HCT116 (cell line): ENCODE data around the gene EVI5L. TPM values are rescaled to one million over a fixed set of nuclear protein-coding genes. Genes with fewer than 3 reads are reported as not detected.

Experiments used
- ATAC-seq: fragments of 200-7000 bp; cut with Tn5 transposase; 2 replicates; pipeline ENCODE4 v1.9.1; 2020; ENCODE audit warnings: mild to moderate bottlenecking, moderate library complexity
- BruUV-seq: library from RNA; stranded (reverse); fragments of 400-500 nt; replicated peaks from 2 replicates; lab custom pipeline; 2021; lab: Mats Ljungman, UMichigan
- CTCF ChIA-PET: fragments of 300-600 bp; sonication (Branson Sonifier 250); formaldehyde crosslinking; loops from one replicate; lab custom pipeline; 2021; ENCODE audit warnings: antibody characterized with exemption; lab: Charles Lee
- POLR2A ChIA-PET: fragments of 300-600, 350-600 bp; sonication (Branson Sonifier 250); formaldehyde crosslinking; loops from one replicate; lab custom pipeline; 2021; ENCODE audit warnings: antibody characterized with exemption; lab: Charles Lee
- RAD21 ChIA-PET, 2 experiments: fragments of 300-600 bp; sonication (Branson Sonifier 250); formaldehyde crosslinking; loops; one replicate each; lab custom pipeline; 2023; ENCODE audit warnings: low total read pairs in 2 of 2; ENCODE audit not compliant: uncharacterized antibody in 2 of 2, unreplicated experiment in 2 of 2, low non-redundant PET in 1 of 2; lab: Charles Lee
- DNase-seq: peaks from one replicate; pipeline ENCODE4 v3.0.0-alpha.2; 2010; ENCODE audit warnings: low read depth, low spot score
- H2AFZ ChIP-seq: fragments of 200-600 bp; shearing (Covaris generic), sonication (generic); 2 replicates; pipeline ENCODE4 v1.6.1; 2017; ENCODE audit warnings: low read depth, mixed run types, mixed read lengths, antibody characterized with exemption, low read length; ENCODE audit not compliant: poor library complexity, severe bottlenecking
- H3K27ac ChIP-seq: 2 replicates; pipeline ENCODE4 v1.5.1; 2012; ENCODE audit warnings: low read depth, low read length
- H3K27me3 ChIP-seq: fragments of 200-600 bp; sonication (generic); 2 replicates; pipeline ENCODE4 v1.6.1; 2016; ENCODE audit warnings: mixed run types, low read length, mixed read lengths; ENCODE audit not compliant: insufficient read depth
- H3K36me3 ChIP-seq, 2 experiments: fragments of 200-500 bp in 1 of 2; fragments of 200-600 bp in 1 of 2; sonication (Bioruptor generic) in 1 of 2; sonication (generic) in 1 of 2; 2 replicates each; pipeline versions ENCODE4 v1.5.1 to v1.6.1; 2014 to 2016; ENCODE audit warnings: low read length in 2 of 2, inconsistent platforms in 1 of 2, mixed read lengths in 1 of 2, mixed run types in 1 of 2; ENCODE audit not compliant: insufficient read depth in 2 of 2, control insufficient read depth in 1 of 2
- H3K4me1 ChIP-seq, 2 experiments: fragments of 200-600 bp in 1 of 2; sonication (generic) in 1 of 2; 2 replicates each; pipeline versions ENCODE4 v1.5.1 to v1.6.1; 2012 to 2017; ENCODE audit warnings: low read length in 2 of 2, inconsistent platforms in 1 of 2, mild to moderate bottlenecking in 1 of 2, mixed read lengths in 1 of 2, mixed run types in 1 of 2, moderate library complexity in 1 of 2; ENCODE audit not compliant: insufficient read depth in 2 of 2, control insufficient read depth in 1 of 2
- H3K4me2 ChIP-seq: fragments of 200-600 bp; sonication (generic); 2 replicates; pipeline ENCODE4 v1.6.1; 2017; ENCODE audit warnings: mixed run types, low read length, mixed read lengths
- H3K4me3 ChIP-seq, 2 experiments: fragments of 200-600 bp in 1 of 2; sonication (generic) in 1 of 2; replicated peaks in 1 of 2; 2 replicates each; pipeline ENCODE4 v1.5.1; 2011 to 2016; ENCODE audit warnings: low read length in 2 of 2, control low read depth in 1 of 2, low read depth in 1 of 2, mild to moderate bottlenecking in 1 of 2, mixed read lengths in 1 of 2, mixed run types in 1 of 2
- H3K79me2 ChIP-seq: fragments of 200-600 bp; sonication (generic); 2 replicates; pipeline ENCODE4 v1.6.1; 2017; ENCODE audit warnings: mild to moderate bottlenecking, mixed run types, low read length, moderate library complexity, mixed read lengths; ENCODE audit not compliant: insufficient read depth
- H3K9ac ChIP-seq: fragments of 200-600 bp; sonication (generic); 2 replicates; pipeline ENCODE4 v1.6.1; 2016; ENCODE audit warnings: low read length, mixed read lengths
- H3K9me2 ChIP-seq: fragments of 200-600 bp; sonication (generic), shearing (Covaris generic); 2 replicates; pipeline ENCODE4 v1.6.1; 2017; ENCODE audit warnings: mixed run types, mild to moderate bottlenecking, moderate library complexity; ENCODE audit not compliant: insufficient read depth
- H3K9me3 ChIP-seq, 2 experiments: fragments of 200-500 bp in 1 of 2; fragments of 200-600 bp in 1 of 2; sonication (Bioruptor generic) in 1 of 2; sonication (generic) in 1 of 2; 2 replicates each; pipeline ENCODE4 v1.6.1; 2014 to 2017; ENCODE audit warnings: low read length in 2 of 2, mixed read lengths in 2 of 2, inconsistent platforms in 1 of 2, low read depth in 1 of 2, mild to moderate bottlenecking in 1 of 2, mixed run types in 1 of 2, moderate library complexity in 1 of 2; ENCODE audit not compliant: control insufficient read depth in 1 of 2, insufficient read depth in 1 of 2
- H4K20me1 ChIP-seq: fragments of 200-600 bp; sonication (generic), shearing (Covaris generic); 2 replicates; pipeline ENCODE4 v1.6.1; 2017; ENCODE audit warnings: mixed run types, mild to moderate bottlenecking, moderate library complexity; ENCODE audit not compliant: insufficient read depth
- CEBPB ChIP-seq: IDR thresholded peaks from 2 replicates; pipeline ENCODE4 v1.6.1; 2012; ENCODE audit warnings: low read depth
- POLR2A ChIP-seq: IDR thresholded peaks from 2 replicates; pipeline ENCODE4 v1.7.0; 2011; ENCODE audit warnings: borderline replicate concordance; ENCODE audit not compliant: insufficient read depth, insufficient read length; ENCODE audit errors: extremely low read depth
- POLR2AphosphoS5 ChIP-seq: IDR thresholded peaks from 2 replicates; pipeline ENCODE4 v1.6.1; 2011; ENCODE audit warnings: mild to moderate bottlenecking, low read depth, low read length, moderate library complexity
- SP1 ChIP-seq: IDR thresholded peaks from 2 replicates; pipeline ENCODE4 v1.6.1; 2012; ENCODE audit warnings: low read depth
- intact Hi-C: fragments of 100-400 bp; cut with micrococcal nuclease; formaldehyde crosslinking; loops from 2 replicates; pipeline ENCODE4 v1.10.0; 2022
- total RNA-seq: library from RNA; stranded (reverse); gene quantifications from one replicate; pipeline ENCODE4 v1.2.1, GENCODE V29; 2021; ENCODE audit not compliant: unreplicated experiment

EVI5L gene
- total RNA-seq, 1 experiment from 2014 or later, result 15.0 TPM

DNA sequence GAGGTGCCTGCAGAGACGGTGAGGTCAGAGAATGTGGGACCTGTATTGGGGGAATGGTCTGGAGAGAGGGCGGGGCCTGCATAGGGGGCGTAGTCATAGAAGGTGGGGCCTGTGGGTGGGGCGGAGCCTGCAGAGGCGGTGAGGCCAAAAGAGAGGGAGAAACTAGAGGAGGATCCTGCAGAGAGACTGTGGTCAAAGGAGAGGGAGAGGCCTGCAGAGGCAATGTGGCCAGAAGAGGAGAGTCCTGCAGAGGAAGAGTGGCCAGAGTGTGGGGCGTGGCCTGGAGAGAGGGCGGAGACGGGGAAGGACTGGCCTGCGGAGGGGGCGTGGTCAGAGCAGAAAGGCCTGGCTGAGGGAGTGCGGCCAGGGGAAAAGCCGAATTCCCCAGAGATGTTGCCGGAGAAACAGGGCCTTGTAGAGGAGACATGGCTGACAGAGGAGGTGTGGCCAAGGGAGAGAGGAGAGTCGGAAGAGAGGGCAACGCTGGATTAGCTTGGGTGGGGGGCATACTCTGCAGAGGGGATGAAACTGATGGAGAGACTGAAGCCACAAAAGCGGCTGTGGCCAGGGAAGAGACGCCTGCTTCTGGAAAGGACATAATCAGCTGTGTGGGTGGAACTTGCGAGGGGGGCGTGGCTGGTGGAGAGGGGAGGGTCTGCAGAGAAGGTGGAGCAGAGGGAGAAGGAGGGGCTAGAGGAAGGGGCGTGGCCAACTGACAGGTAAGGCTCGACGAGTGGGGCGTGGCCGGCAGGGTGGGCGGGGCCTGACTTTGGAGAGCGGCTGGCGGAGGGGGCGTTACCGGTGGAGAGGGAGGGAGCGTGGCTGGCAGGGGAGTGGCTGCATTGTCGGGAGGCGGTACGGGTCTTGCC is 41.7 kb downstream of the EVI5L start:
- ChIA-PET POLR2A (interaction anchor here (2.1 kb wide), 1 partner anchor 49 kb away, joined by 8 read pairs; the partner anchor contains the start of gene SNAPC2), RAD21 (no interaction called here), CTCF (interaction anchor here (0.9 kb wide), 1 partner anchor 46 kb away, joined by 3 read pairs; no protein-coding TSS in a partner anchor)
- Histone ChIP-seq H3K79me2 (no peaks in the 10 kb centered on the region), H3K9me3 (no peaks in the 10 kb centered on the region), H3K9me2 (no peaks in the 10 kb centered on the region), H4K20me1 (no peaks in the 10 kb centered on the region), H3K27ac (peak overlapping the region; percentile 69), H3K4me2 (peak overlapping the region; percentile 85), H3K9ac (peak overlapping the region; percentile 60), H3K36me3 (no peaks in the 10 kb centered on the region), H3K4me1 (peaks cover 30 to 68% of the 10 kb centered on the region in 2 experiments), H3K27me3 (no peaks in the 10 kb centered on the region), H2AFZ (peak overlapping the region; percentile 67), H3K4me3 (peak overlapping the region; percentile 29 to 55)
- TF ChIP-seq SP1 (peak; percentile 76), POLR2AphosphoS5 (peak; percentile 37; the same call in 1 of the 2 replicates), POLR2A (no peak)
- intact Hi-C loops, result no loop called here
- ATAC-seq (peak; percentile 23), DNase-seq (peak; percentile 96)
- BruUV-seq, result no TSS peak

- POLR2A ChIA-PET, result interaction anchor here (0.6 to 2.1 kb wide), 2 partner anchors 48 to 332 kb away, joined by 3 to 8 read pairs; partner anchors contain the start of gene SNAPC2
- RAD21 ChIA-PET, result no interaction called here
- Histone ChIP-seq H2AFZ (no peak overlapping the region), H3K36me3 (no peaks in the 10 kb centered on the region), H3K27me3 (no peaks in the 10 kb centered on the region), H3K4me3 (no peak overlapping the region), H3K4me2 (peak overlapping the region; percentile 85), H3K9me3 (no peaks in the 10 kb centered on the region), H3K79me2 (no peaks in the 10 kb centered on the region), H3K9me2 (no peaks in the 10 kb centered on the region), H4K20me1 (no peaks in the 10 kb centered on the region), H3K4me1 (peaks cover 28 to 70% of the 10 kb centered on the region in 2 experiments), H3K9ac (no peak overlapping the region), H3K27ac (peak overlapping the region; percentile 58)
- no peak for ATAC-seq
- TSS peak; percentile 13 for BruUV-seq
- no peak for DNase-seq
- TF ChIP-seq CEBPB (no peak), SP1 (0 out of 2 replicates have a peak, but pooled peaks have one; percentile 2)
- intact Hi-C loops, result no loop called here
- CTCF ChIA-PET, result no interaction called here
Measured at GRCh38 chr19:7872306-7873204, 42.5 kb downstream of the EVI5L start.
